T-cell (primary cell): Measurements from ENCODE around the gene UTS2B. TPM values are rescaled to one million over a fixed set of nuclear protein-coding genes. Genes with fewer than 3 reads are reported as not detected.

Source experiments
- ATAC-seq, 4 experiments: fragments of 200-7000 bp in 3 of 4; fragments of 150-1000 bp in 1 of 4; cut with Tn5 transposase; replicated peaks in 1 of 4; 1 replicate in 3 of 4; 2 replicates in 1 of 4; pipeline ENCODE4 v1.10.0; 2021; ENCODE audit warnings: moderate library complexity in 3 of 4, mild to moderate bottlenecking in 2 of 4, moderate number of reproducible peaks in 1 of 4
- CTCF ChIA-PET, 2 donors: fragments of 300-600 bp; sonication (Branson Sonifier 250); formaldehyde crosslinking; loops; one replicate each; lab custom pipeline; 2022; ENCODE audit warnings: antibody characterized with exemption in 2 of 2; lab: Charles Lee
- POLR2A ChIA-PET, 2 donors: fragments of 300-600 bp; sonication (Branson Sonifier 250); formaldehyde crosslinking; loops; one replicate each; lab custom pipeline; 2022; ENCODE audit warnings: antibody characterized with exemption in 2 of 2; lab: Charles Lee
- DNase-seq, 35 experiments: peaks; one replicate each; pipeline versions ENCODE4 v3.0.0 to v3.0.0-alpha.2; 2013 to 2023
- H3K27ac ChIP-seq: one replicate; pipeline ENCODE4 v1.5.1; 2013; ENCODE audit warnings: low read length
- H3K27me3 ChIP-seq, 2 experiments: replicated peaks in 1 of 2; 1 replicate in 1 of 2; 2 replicates in 1 of 2; pipeline versions ENCODE4 v1.6.1 to v1.7.0; 2013; ENCODE audit warnings: low read length in 1 of 2, mixed read lengths in 1 of 2; ENCODE audit not compliant: control insufficient read depth in 2 of 2, insufficient read depth in 2 of 2; ENCODE audit errors: extremely low read depth in 1 of 2
- H3K36me3 ChIP-seq, 2 donors: 1 replicate in 1 of 2; 2 replicates in 1 of 2; pipeline versions ENCODE4 v1.6.1 to v1.7.0; 2013; ENCODE audit warnings: low read length in 1 of 2; ENCODE audit not compliant: control insufficient read depth in 2 of 2, insufficient read depth in 1 of 2; ENCODE audit errors: extremely low read depth in 1 of 2
- H3K4me1 ChIP-seq, 2 experiments: 1 replicate in 1 of 2; 2 replicates in 1 of 2; pipeline versions ENCODE4 v1.6.1 to v1.7.0; 2013; ENCODE audit warnings: low read length in 2 of 2, mixed read lengths in 1 of 2; ENCODE audit not compliant: insufficient read depth in 2 of 2, control insufficient read depth in 1 of 2; ENCODE audit errors: extremely low read depth in 1 of 2
- H3K4me3 ChIP-seq, 2 donors: 1 replicate in 1 of 2; 2 replicates in 1 of 2; pipeline versions ENCODE4 v1.5.1 to v1.7.0; 2013; ENCODE audit warnings: mild to moderate bottlenecking in 2 of 2, low read length in 1 of 2, moderate library complexity in 1 of 2; ENCODE audit not compliant: control insufficient read depth in 1 of 2; ENCODE audit errors: extremely low read depth in 1 of 2
- H3K9me3 ChIP-seq: 2 replicates; pipeline ENCODE4 v1.7.0; 2013
- H3K27ac Mint-ChIP-seq, 2 donors: one replicate each; pipeline ENCODE4 v1.8.0; 2020 to 2021; ENCODE audit warnings: mild to moderate bottlenecking in 2 of 2, mixed read lengths in 2 of 2
- H3K27me3 Mint-ChIP-seq, 2 donors: one replicate each; pipeline ENCODE4 v1.8.0; 2021 to 2022; ENCODE audit warnings: mixed read lengths in 2 of 2
- H3K36me3 Mint-ChIP-seq: one replicate; pipeline ENCODE4 v1.8.0; 2021; ENCODE audit warnings: mixed read lengths
- H3K4me1 Mint-ChIP-seq, 3 donors: one replicate each; pipeline ENCODE4 v1.8.0; 2020 to 2022; ENCODE audit warnings: mixed read lengths in 3 of 3, mild to moderate bottlenecking in 1 of 3
- H3K4me3 Mint-ChIP-seq, 3 donors: one replicate each; pipeline ENCODE4 v1.8.0; 2020 to 2022; ENCODE audit warnings: mild to moderate bottlenecking in 3 of 3, mixed read lengths in 3 of 3, moderate library complexity in 3 of 3
- H3K9me3 Mint-ChIP-seq, 3 donors: one replicate each; pipeline ENCODE4 v1.8.0; 2020 to 2022; ENCODE audit warnings: mixed read lengths in 3 of 3
- WGBS: methylation state at CpG from one replicate; pipeline ENCODE4 v1.1.5; 2013; ENCODE audit warnings: missing lambda C conversion rate; ENCODE audit not compliant: insufficient coverage; 5-methylcytosine and 5-hydroxymethylcytosine counted together
- total RNA-seq, 35 experiments: library from RNA in 6 of 35; stranded (reverse) in 6 of 35; fragments of 120-200 nt in 1 of 35; gene quantifications; one replicate each; pipeline versions ENCODE4 v1.2.1 to v1.2.4 and lab custom pipeline; 2013 to 2026

Gene UTS2B
- total RNA-seq, 5 donors from 2014 or later (not counting 1 experiment from before 2014, with no cell fraction given), result 0.32 to 0.36 TPM; not detected in 3

- no peak overlapping the region for H3K27ac ChIP-seq
- WGBS, result 83% methylated on average over 1 of the region's 2 CpGs
- H3K4me3 ChIP-seq, result no peak overlapping the region
- DNase-seq (no peak), ATAC-seq (no peak)
- peaks cover 0 to 3% (median 0%) of the 10 kb centered on the region in 3 donors for H3K4me1 Mint-ChIP-seq
- no peaks in the 10 kb centered on the region for H3K36me3 Mint-ChIP-seq
- H3K27ac Mint-ChIP-seq, result no peak overlapping the region
- no peaks in the 10 kb centered on the region for H3K36me3 ChIP-seq
- ChIA-PET CTCF (no interaction called here), POLR2A (no interaction called here)
- H3K9me3 Mint-ChIP-seq, result no peaks in the 10 kb centered on the region
- no peaks in the 10 kb centered on the region for H3K4me1 ChIP-seq
- no peaks in the 10 kb centered on the region for H3K27me3 ChIP-seq
- H3K27me3 Mint-ChIP-seq, result no peaks in the 10 kb centered on the region
- no peaks in the 10 kb centered on the region for H3K9me3 ChIP-seq
- H3K4me3 Mint-ChIP-seq, result no peak overlapping the region
These were observed 41.8 kb upstream of the UTS2B start for GRCh38 chr3:191372122-191372521.

GRCh38 chr3:191369616-191370010 lies 39.3 kb upstream of the UTS2B start:
- CTCF ChIA-PET, result no interaction called here

DNA sequence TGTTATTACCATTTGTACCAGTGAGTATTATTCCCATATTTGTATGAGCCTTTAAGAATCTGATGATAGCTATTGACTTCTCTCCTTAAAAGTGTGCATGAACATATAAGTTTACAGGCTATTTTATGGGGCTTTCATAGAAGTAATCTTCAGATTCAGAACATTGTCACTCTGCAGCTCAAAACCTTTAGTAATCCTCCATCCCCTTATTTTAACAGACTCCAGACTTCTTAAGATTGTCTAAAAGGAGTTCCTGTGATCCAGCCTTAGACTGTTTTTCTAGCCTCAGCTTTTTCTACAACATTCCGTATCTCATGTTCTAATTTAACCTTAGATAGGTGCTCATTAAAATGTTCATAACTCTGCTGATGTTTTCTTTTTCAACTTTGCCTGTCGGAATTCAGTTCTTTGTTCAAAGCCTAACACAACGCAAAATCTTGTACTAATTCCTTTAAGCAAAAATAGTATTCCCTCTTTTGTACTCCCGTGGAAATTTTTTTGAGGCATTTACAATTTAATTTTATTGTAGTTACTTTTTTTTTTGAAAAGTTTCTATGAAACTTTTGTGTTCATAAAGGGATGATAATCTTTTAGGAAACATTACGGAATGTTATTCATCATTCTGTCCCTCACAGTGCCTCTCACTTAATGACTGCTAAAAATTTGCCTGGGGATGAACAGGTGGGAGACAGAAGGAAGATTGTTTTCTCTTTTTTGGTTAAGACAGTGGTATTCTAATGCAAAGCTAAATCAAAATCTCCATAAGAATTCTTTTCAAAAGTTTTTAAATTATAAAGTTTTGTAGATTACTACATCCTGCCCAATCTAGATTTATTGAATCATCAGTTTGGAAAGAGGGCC lies 38.7 kb upstream of the UTS2B start:
- no peaks in the 10 kb centered on the region for H3K27me3 ChIP-seq
- H3K27ac Mint-ChIP-seq, result no peak overlapping the region
- WGBS, result 92% methylated on average over 2 of the region's 5 CpGs
- no peaks in the 10 kb centered on the region for H3K36me3 Mint-ChIP-seq
- H3K9me3 Mint-ChIP-seq, result no peaks in the 10 kb centered on the region
- ATAC-seq (no peak), DNase-seq (no peak)
- no peak overlapping the region for H3K4me3 ChIP-seq
- H3K9me3 ChIP-seq, result no peaks in the 10 kb centered on the region
- H3K4me3 Mint-ChIP-seq, result no peak overlapping the region
- H3K27me3 Mint-ChIP-seq, result no peaks in the 10 kb centered on the region
- H3K27ac ChIP-seq, result no peak overlapping the region
- ChIA-PET CTCF (no interaction called here), POLR2A (no interaction called here)
- no peaks in the 10 kb centered on the region for H3K4me1 ChIP-seq
- H3K36me3 ChIP-seq, result no peaks in the 10 kb centered on the region
- H3K4me1 Mint-ChIP-seq, result peaks cover 0 to 3% (median 0%) of the 10 kb centered on the region in 3 donors

More at GRCh38 chr3:191369616-191370010, 39.3 kb upstream of the UTS2B start:
- Mint-ChIP-seq H3K9me3 (no peaks in the 10 kb centered on the region), H3K4me1 (peaks cover 0 to 3% (median 0%) of the 10 kb centered on the region in 3 donors), H3K36me3 (no peaks in the 10 kb centered on the region), H3K27me3 (no peaks in the 10 kb centered on the region), H3K27ac (no peak overlapping the region), H3K4me3 (no peak overlapping the region)
- no peaks in the 10 kb centered on the region for H3K36me3 ChIP-seq
- H3K4me3 ChIP-seq, result no peak overlapping the region
- POLR2A ChIA-PET, result no interaction called here
- DNase-seq (no peak), ATAC-seq (no peak)
- no peaks in the 10 kb centered on the region for H3K4me1 ChIP-seq
- no CpG with 5 or more reads among the region's 2 CpGs for WGBS
- no peaks in the 10 kb centered on the region for H3K27me3 ChIP-seq
- no peaks in the 10 kb centered on the region for H3K9me3 ChIP-seq
- H3K27ac ChIP-seq, result no peak overlapping the region

GRCh38 chr3:191366675-191367074 lies 36.3 kb upstream of the UTS2B start:
- H3K9me3 Mint-ChIP-seq, result no peaks in the 10 kb centered on the region
- no CpG with 5 or more reads among the region's 2 CpGs for WGBS

DNA sequence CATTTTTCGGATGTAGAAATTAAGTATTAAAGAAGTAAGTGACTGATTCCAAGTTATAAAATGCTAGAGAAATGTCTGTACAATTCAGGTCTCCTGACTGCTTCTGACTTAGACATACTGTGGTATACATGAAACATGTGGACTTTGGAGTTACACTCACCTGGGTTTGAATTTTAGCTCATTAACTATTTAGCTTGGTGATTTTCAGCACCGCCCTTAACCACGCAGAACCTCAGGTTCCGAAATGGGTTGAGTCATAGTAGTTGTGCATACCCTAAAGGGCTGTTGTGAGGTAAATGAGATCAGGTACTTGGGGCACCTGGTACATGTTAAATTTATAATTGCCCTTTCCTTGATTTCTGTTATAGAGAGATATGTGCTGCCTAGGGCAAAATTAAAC lies 32.9 kb upstream of the UTS2B start:
- H3K4me1 Mint-ChIP-seq, result peaks cover 4% of the 10 kb centered on the region in 3 donors
- no peaks in the 10 kb centered on the region for H3K27me3 Mint-ChIP-seq
- no peak for ATAC-seq
- no peaks in the 10 kb centered on the region for H3K9me3 ChIP-seq
- H3K27ac Mint-ChIP-seq, result no peak overlapping the region
- no peak overlapping the region for H3K4me3 Mint-ChIP-seq
- CTCF ChIA-PET, result no interaction called here
- H3K36me3 ChIP-seq, result no peaks in the 10 kb centered on the region
- peaks cover 4% of the 10 kb centered on the region for H3K36me3 Mint-ChIP-seq
- no peak overlapping the region for H3K4me3 ChIP-seq
- no peaks in the 10 kb centered on the region for H3K9me3 Mint-ChIP-seq
- no peak for DNase-seq
- no peak overlapping the region for H3K27ac ChIP-seq
- no peaks in the 10 kb centered on the region for H3K27me3 ChIP-seq
- POLR2A ChIA-PET, result no interaction called here
- H3K4me1 ChIP-seq, result peaks cover 0 to 4% of the 10 kb centered on the region in 2 experiments
- WGBS, result 83% methylated on average over 3 of the region's 4 CpGs

More at GRCh38 chr3:191366675-191367074, 36.3 kb upstream of the UTS2B start:
- Histone ChIP-seq H3K4me3 (no peak overlapping the region), H3K27ac (no peak overlapping the region), H3K9me3 (no peaks in the 10 kb centered on the region), H3K36me3 (no peaks in the 10 kb centered on the region), H3K4me1 (no peaks in the 10 kb centered on the region), H3K27me3 (no peaks in the 10 kb centered on the region)
- ChIA-PET CTCF (no interaction called here), POLR2A (no interaction called here)
- Mint-ChIP-seq H3K4me1 (no peaks in the 10 kb centered on the region), H3K27me3 (no peaks in the 10 kb centered on the region), H3K36me3 (no peaks in the 10 kb centered on the region), H3K27ac (no peak overlapping the region), H3K4me3 (no peak overlapping the region)
- ATAC-seq (no peak), DNase-seq (no peak)

- no CpG with 5 or more reads among the region's 2 CpGs for WGBS
- H3K27me3 Mint-ChIP-seq, result no peaks in the 10 kb centered on the region
- ATAC-seq (no peak), DNase-seq (no peak)
- peaks cover 4 to 5% (median 4%) of the 10 kb centered on the region in 3 donors for H3K4me1 Mint-ChIP-seq
- Histone ChIP-seq H3K36me3 (no peaks in the 10 kb centered on the region), H3K27me3 (no peaks in the 10 kb centered on the region), H3K9me3 (no peaks in the 10 kb centered on the region), H3K27ac (no peak overlapping the region), H3K4me3 (no peak overlapping the region), H3K4me1 (peaks cover 0 to 4% of the 10 kb centered on the region in 2 experiments)
- no peak overlapping the region for H3K27ac Mint-ChIP-seq
- no peaks in the 10 kb centered on the region for H3K9me3 Mint-ChIP-seq
- POLR2A ChIA-PET, result interaction anchor here in 1 of 2 donors (0.6 kb wide), 1 partner anchor 212 kb away, joined by 4 read pairs; no protein-coding TSS in a partner anchor
- H3K4me3 Mint-ChIP-seq, result no peak overlapping the region
- H3K36me3 Mint-ChIP-seq, result peaks cover 4% of the 10 kb centered on the region
- CTCF ChIA-PET, result no interaction called here
These were observed 32.3 kb upstream of the UTS2B start for GRCh38 chr3:191362524-191363090.
